OCI-LY3 (cell line): ENCODE data around the gene COPRS.

Experiments used
- H2AFZ ChIP-seq: fragments of 200-600, 300-600 bp; shearing (Covaris generic); 2 replicates; pipeline ENCODE4 v1.6.0; 2014; ENCODE audit warnings: antibody characterized with exemption, low read depth, low read length
- H3K27ac ChIP-seq: fragments of 200-600, 300-600 bp; sonication (generic); 2 replicates; pipeline ENCODE4 v1.5.1; 2014; ENCODE audit warnings: mild to moderate bottlenecking, low read length, moderate library complexity, mixed read lengths
- H3K27me3 ChIP-seq: fragments of 200-600, 300-600 bp; sonication (generic); 2 replicates; pipeline ENCODE4 v1.6.1; 2014; ENCODE audit warnings: low read depth, low read length, mixed read lengths
- H3K36me3 ChIP-seq: fragments of 200-600, 300-600 bp; sonication (generic); replicated peaks from 2 replicates; pipeline ENCODE3; 2014; ENCODE audit warnings: low read depth, low read length, mixed read lengths
- H3K4me1 ChIP-seq: fragments of 300-600, 200-600 bp; sonication (generic); 2 replicates; pipeline ENCODE4 v1.6.1; 2014; ENCODE audit warnings: low read length, mixed read lengths
- H3K4me2 ChIP-seq: fragments of 200-600, 300-600 bp; sonication (generic); 2 replicates; pipeline ENCODE4 v1.6.1; 2014; ENCODE audit warnings: low read length, mixed read lengths
- H3K4me3 ChIP-seq: fragments of 300-600, 200-600 bp; sonication (generic); 2 replicates; pipeline ENCODE4 v1.5.1; 2014; ENCODE audit warnings: antibody characterized with exemption, mild to moderate bottlenecking, low read length, moderate library complexity
- H3K79me2 ChIP-seq: fragments of 300-600, 200-600 bp; shearing (Covaris generic); 2 replicates; pipeline ENCODE4 v1.6.1; 2014; ENCODE audit warnings: mild to moderate bottlenecking, low read length, mixed read lengths
- H3K9ac ChIP-seq: fragments of 300-600, 200-600 bp; shearing (Covaris generic); 2 replicates; pipeline ENCODE4 v1.6.0; 2014; ENCODE audit warnings: mild to moderate bottlenecking, low read length, moderate library complexity
- H3K9me3 ChIP-seq: fragments of 200-600, 300-600 bp; shearing (Covaris generic); 2 replicates; pipeline ENCODE4 v1.6.1; 2014; ENCODE audit warnings: low read length, mixed read lengths; ENCODE audit not compliant: insufficient read depth
- H4K20me1 ChIP-seq: fragments of 200-600, 300-600 bp; sonication (generic); 2 replicates; pipeline ENCODE4 v1.6.1; 2016; ENCODE audit warnings: low read length, mixed read lengths; ENCODE audit not compliant: insufficient read depth
- CTCF ChIP-seq: fragments of 200-600, 300-600 bp; sonication (generic); IDR thresholded peaks from 2 replicates; pipeline ENCODE4 v1.5.1; 2014; ENCODE audit warnings: antibody characterized with exemption, low read length, low read depth
- EZH2phosphoT487 ChIP-seq: fragments of 200-600 bp; shearing (Covaris generic); IDR thresholded peaks from 2 replicates; pipeline ENCODE4 v1.6.1; 2018; ENCODE audit warnings: antibody characterized with exemption, mixed run types, low read depth

The COPRS gene

GRCh38 chr17:31902693-31903092 is 43.6 kb upstream of the COPRS start:
- Histone ChIP-seq H3K4me2 (peak overlapping the region; percentile 55), H3K79me2 (peaks cover 33% of the 10 kb centered on the region), H3K36me3 (peaks cover 7% of the 10 kb centered on the region), H3K9me3 (no peaks in the 10 kb centered on the region), H3K27me3 (peaks cover 15% of the 10 kb centered on the region), H3K4me3 (peak overlapping the region; percentile 37), H2AFZ (peak overlapping the region; percentile 45), H3K9ac (peak overlapping the region; percentile 46), H3K4me1 (peaks cover 44% of the 10 kb centered on the region), H4K20me1 (no peaks in the 10 kb centered on the region), H3K27ac (peak overlapping the region; percentile 79)
- TF ChIP-seq CTCF (no peak), EZH2phosphoT487 (no peak)

- peak overlapping the region; percentile 83 for H3K9ac ChIP-seq
- H3K79me2 ChIP-seq = peaks cover 35% of the 10 kb centered on the region
- peak overlapping the region; percentile 49 for H3K27ac ChIP-seq
- TF ChIP-seq EZH2phosphoT487 (no peak), CTCF (no peak)
- H3K4me3 ChIP-seq = peak overlapping the region; percentile 88
- H3K4me2 ChIP-seq = peak overlapping the region; percentile 91
- H2AFZ ChIP-seq = no peak overlapping the region
- H4K20me1 ChIP-seq = no peaks in the 10 kb centered on the region
- no peaks in the 10 kb centered on the region for H3K9me3 ChIP-seq
- H3K4me1 ChIP-seq = peaks cover 27% of the 10 kb centered on the region
- no peaks in the 10 kb centered on the region for H3K27me3 ChIP-seq
- H3K36me3 ChIP-seq = peaks cover 16% of the 10 kb centered on the region
Observed at GRCh38 chr17:31900877-31901276, 41.8 kb upstream of the COPRS start.

GRCh38 chr17:31888124-31888523 is 29.1 kb upstream of the COPRS start:
- H2AFZ ChIP-seq = no peak overlapping the region
- no peak overlapping the region for H3K9ac ChIP-seq
- no peaks in the 10 kb centered on the region for H3K9me3 ChIP-seq
- H4K20me1 ChIP-seq = no peaks in the 10 kb centered on the region
- H3K4me1 ChIP-seq = no peaks in the 10 kb centered on the region
- H3K36me3 ChIP-seq = peaks cover 40% of the 10 kb centered on the region
- H3K4me3 ChIP-seq = no peak overlapping the region
- TF ChIP-seq CTCF (no peak), EZH2phosphoT487 (no peak)
- H3K27ac ChIP-seq = no peak overlapping the region
- no peaks in the 10 kb centered on the region for H3K27me3 ChIP-seq
- H3K79me2 ChIP-seq = no peaks in the 10 kb centered on the region
- no peak overlapping the region for H3K4me2 ChIP-seq

- H3K79me2 ChIP-seq = no peaks in the 10 kb centered on the region
Observed at GRCh38 chr17:31882571-31882970, 23.5 kb upstream of the COPRS start.

More at GRCh38 chr17:31882571-31882970, 23.5 kb upstream of the COPRS start:
- Histone ChIP-seq H3K4me1 (no peaks in the 10 kb centered on the region), H2AFZ (no peak overlapping the region), H3K9ac (no peak overlapping the region), H3K36me3 (peaks cover 28% of the 10 kb centered on the region), H3K27me3 (no peaks in the 10 kb centered on the region), H3K4me3 (no peak overlapping the region), H3K4me2 (no peak overlapping the region), H3K27ac (no peak overlapping the region), H3K9me3 (no peaks in the 10 kb centered on the region), H4K20me1 (no peaks in the 10 kb centered on the region)
- TF ChIP-seq CTCF (no peak), EZH2phosphoT487 (no peak)
